Astrocyte of the cerebellum (primary cell): ENCODE results near the gene SLC22A25.

ENCODE experiments used
- DNase-seq: peaks from one replicate; pipeline ENCODE4 v3.0.0-alpha.2; 2011; ENCODE audit warnings: low read depth
- H3K4me3 ChIP-seq: 2 replicates; pipeline ENCODE4 v1.5.1; 2011; ENCODE audit warnings: mild to moderate bottlenecking, low read depth, low read length, moderate library complexity
- in situ Hi-C: cut with HindIII; loops from 2 replicates; pipeline ENCODE4 v1.10.0; 2017; ENCODE audit warnings: low sequenced_read_pairs
- TF ChIP-seq, protein P1 (sequence below): IDR thresholded peaks from 2 replicates; pipeline ENCODE4 v1.5.1; 2012; ENCODE audit warnings: low read length, low read depth, moderate library complexity, mild to moderate bottlenecking; ENCODE audit errors: missing control alignments

SLC22A25 gene

GRCh38 chr11:63212742-63213141 is 30.7 kb downstream of the SLC22A25 start:
- H3K4me3 ChIP-seq = no peak overlapping the region
- TF ChIP-seq, protein P1, sequence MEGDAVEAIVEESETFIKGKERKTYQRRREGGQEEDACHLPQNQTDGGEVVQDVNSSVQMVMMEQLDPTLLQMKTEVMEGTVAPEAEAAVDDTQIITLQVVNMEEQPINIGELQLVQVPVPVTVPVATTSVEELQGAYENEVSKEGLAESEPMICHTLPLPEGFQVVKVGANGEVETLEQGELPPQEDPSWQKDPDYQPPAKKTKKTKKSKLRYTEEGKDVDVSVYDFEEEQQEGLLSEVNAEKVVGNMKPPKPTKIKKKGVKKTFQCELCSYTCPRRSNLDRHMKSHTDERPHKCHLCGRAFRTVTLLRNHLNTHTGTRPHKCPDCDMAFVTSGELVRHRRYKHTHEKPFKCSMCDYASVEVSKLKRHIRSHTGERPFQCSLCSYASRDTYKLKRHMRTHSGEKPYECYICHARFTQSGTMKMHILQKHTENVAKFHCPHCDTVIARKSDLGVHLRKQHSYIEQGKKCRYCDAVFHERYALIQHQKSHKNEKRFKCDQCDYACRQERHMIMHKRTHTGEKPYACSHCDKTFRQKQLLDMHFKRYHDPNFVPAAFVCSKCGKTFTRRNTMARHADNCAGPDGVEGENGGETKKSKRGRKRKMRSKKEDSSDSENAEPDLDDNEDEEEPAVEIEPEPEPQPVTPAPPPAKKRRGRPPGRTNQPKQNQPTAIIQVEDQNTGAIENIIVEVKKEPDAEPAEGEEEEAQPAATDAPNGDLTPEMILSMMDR = peak; percentile 55
- no peak for DNase-seq
- in situ Hi-C loops = no loop called here

- TF ChIP-seq, protein P1 = no peak
- no peak overlapping the region for H3K4me3 ChIP-seq
- in situ Hi-C loops = no loop called here
- no peak for DNase-seq
These were observed 33.3 kb downstream of the SLC22A25 start for GRCh38 chr11:63210111-63210510.
